IMR-90 (cell line): ENCODE results near the gene PPP1CB. TPM values are rescaled to one million over a fixed set of nuclear protein-coding genes. Genes with fewer than 3 reads are reported as not detected.

Source experiments
- ATAC-seq: fragments of 200-7000 bp; cut with Tn5 transposase; 2 replicates; pipeline ENCODE4 v1.9.1; 2020; ENCODE audit warnings: low read depth, mild to moderate bottlenecking, moderate library complexity
- BruUV-seq: library from RNA; stranded (reverse); fragments of 400-500 nt; replicated peaks from 2 replicates; lab custom pipeline; 2021; lab: Mats Ljungman, UMichigan
- CTCF ChIA-PET: fragments of 300-600 bp; formaldehyde crosslinking; extraction: SDS; loops from one replicate; lab custom pipeline; 2021; ENCODE audit warnings: antibody characterized with exemption; lab: Yijun Ruan, JAX
- POLR2A ChIA-PET: fragments of 300-600 bp; sonication (Branson Sonifier 250); formaldehyde crosslinking; loops from one replicate; lab custom pipeline; 2022; ENCODE audit warnings: antibody characterized with exemption; ENCODE audit not compliant: unreplicated experiment; lab: Charles Lee
- DNase-seq: peaks from one replicate; pipeline ENCODE4 v3.0.0; 2013
- H2AFZ ChIP-seq: replicated peaks from 2 replicates; pipeline ENCODE3; 2013; ENCODE audit warnings: low read length, mild to moderate bottlenecking; ENCODE audit not compliant: poor library complexity
- H2AK5ac ChIP-seq: 2 replicates; pipeline ENCODE4 v1.6.1; 2013; ENCODE audit warnings: low read depth, low read length, inconsistent platforms
- H2AK9ac ChIP-seq: replicated peaks from 2 replicates; pipeline ENCODE3; 2013; ENCODE audit warnings: mild to moderate bottlenecking, low read depth, low read length, moderate library complexity; ENCODE audit not compliant: poor library complexity
- H2BK120ac ChIP-seq: 2 replicates; pipeline ENCODE4 v1.6.1; 2013; ENCODE audit warnings: low read depth, low read length, inconsistent platforms
- H2BK15ac ChIP-seq: 3 replicates; pipeline ENCODE4 v1.6.1; 2013; ENCODE audit warnings: low read depth, low read length, inconsistent platforms
- H2BK20ac ChIP-seq: 2 replicates; pipeline ENCODE4 v1.6.1; 2013; ENCODE audit warnings: low read depth, mild to moderate bottlenecking, inconsistent platforms, low read length, moderate library complexity
- H2BK5ac ChIP-seq: 2 replicates; pipeline ENCODE4 v1.6.1; 2013; ENCODE audit warnings: mild to moderate bottlenecking, low read depth, low read length, inconsistent platforms; ENCODE audit not compliant: poor library complexity, severe bottlenecking
- H3K14ac ChIP-seq: replicated peaks from 2 replicates; pipeline ENCODE4 v1.6.1; 2013; ENCODE audit warnings: low read depth, low read length, inconsistent platforms
- H3K18ac ChIP-seq: 2 replicates; pipeline ENCODE4 v1.6.1; 2013; ENCODE audit warnings: low read depth, low read length, control low read depth
- H3K23ac ChIP-seq: 2 replicates; pipeline ENCODE4 v1.6.1; 2013; ENCODE audit warnings: low read depth, low read length, inconsistent platforms
- H3K27ac ChIP-seq: 2 replicates; pipeline ENCODE4 v1.5.1; 2013; ENCODE audit warnings: mild to moderate bottlenecking, control low read depth, low read length; ENCODE audit not compliant: insufficient read depth
- H3K27me3 ChIP-seq: 2 replicates; pipeline ENCODE4 v1.6.1; 2013; ENCODE audit warnings: low read length; ENCODE audit not compliant: control insufficient read depth, insufficient read depth
- H3K36me3 ChIP-seq: 2 replicates; pipeline ENCODE4 v1.6.1; 2013; ENCODE audit warnings: low read length, mixed read lengths; ENCODE audit not compliant: control insufficient read depth, insufficient read depth
- H3K4ac ChIP-seq: 2 replicates; pipeline ENCODE4 v1.6.1; 2013; ENCODE audit warnings: low read depth, low read length, inconsistent platforms
- H3K4me1 ChIP-seq: 2 replicates; pipeline ENCODE4 v1.6.1; 2013; ENCODE audit warnings: low read length, mixed read lengths; ENCODE audit not compliant: control insufficient read depth, insufficient read depth
- H3K4me2 ChIP-seq: 2 replicates; pipeline ENCODE4 v1.6.1; 2013; ENCODE audit warnings: low read depth, mild to moderate bottlenecking, control low read depth, low read length, moderate library complexity
- H3K4me3 ChIP-seq: 2 replicates; pipeline ENCODE4 v1.5.1; 2013; ENCODE audit warnings: low read depth, mild to moderate bottlenecking, control low read depth, low read length, moderate library complexity; ENCODE audit not compliant: insufficient read depth
- H3K56ac ChIP-seq: 2 replicates; pipeline ENCODE4 v1.6.1; 2013; ENCODE audit warnings: low read length, inconsistent platforms; ENCODE audit not compliant: insufficient read depth; ENCODE audit errors: extremely low read depth
- H3K79me1 ChIP-seq, 2 experiments: 2 replicates each; pipeline ENCODE4 v1.6.1; 2013; ENCODE audit warnings: low read length in 2 of 2, inconsistent platforms in 1 of 2, low read depth in 1 of 2
- H3K9ac ChIP-seq: 2 replicates; pipeline ENCODE4 v1.6.1; 2013; ENCODE audit warnings: low read depth, low read length, control low read depth
- H3K9me1 ChIP-seq: 2 replicates; pipeline ENCODE4 v1.6.1; 2013; ENCODE audit warnings: low read length, inconsistent platforms; ENCODE audit not compliant: insufficient read depth
- H3K9me3 ChIP-seq: 2 replicates; pipeline ENCODE4 v1.6.1; 2013; ENCODE audit warnings: low read length; ENCODE audit not compliant: control insufficient read depth, insufficient read depth
- H4K20me1 ChIP-seq: 2 replicates; pipeline ENCODE4 v1.6.1; 2013; ENCODE audit warnings: low read length, inconsistent platforms; ENCODE audit not compliant: insufficient read depth
- H4K5ac ChIP-seq: 2 replicates; pipeline ENCODE4 v1.6.1; 2013; ENCODE audit warnings: mild to moderate bottlenecking, low read depth, low read length, control low read depth
- H4K8ac ChIP-seq, 2 experiments: 2 replicates each; pipeline ENCODE4 v1.6.1; 2013; ENCODE audit warnings: low read depth in 2 of 2, low read length in 2 of 2, control low read depth in 1 of 2, inconsistent platforms in 1 of 2
- H4K91ac ChIP-seq: 2 replicates; pipeline ENCODE4 v1.6.1; 2013; ENCODE audit warnings: low read depth, low read length, inconsistent platforms; ENCODE audit not compliant: insufficient read depth
- BHLHE40 ChIP-seq: fragments of 150-350 bp; IDR thresholded peaks from 2 replicates; pipeline ENCODE4 v1.6.1; 2016; ENCODE audit warnings: mild to moderate bottlenecking, low read depth, low read length
- CEBPB ChIP-seq: IDR thresholded peaks from 2 replicates; pipeline ENCODE4 v1.6.1; 2012; ENCODE audit warnings: low read depth, low read length, improper control_type of control experiment
- ELK1 ChIP-seq: fragments of 150-350 bp; IDR thresholded peaks from 2 replicates; pipeline ENCODE4 v1.6.1; 2016; ENCODE audit warnings: low read depth, mild to moderate bottlenecking, low read length, moderate library complexity, borderline replicate concordance
- MXI1 ChIP-seq: IDR thresholded peaks from 2 replicates; pipeline ENCODE4 v1.6.1; 2012; ENCODE audit warnings: low read depth, mild to moderate bottlenecking, low read length, moderate library complexity, borderline replicate concordance
- NFE2L2 ChIP-seq: fragments of 150-350 bp; IDR thresholded peaks from 2 replicates; pipeline ENCODE4 v1.6.1; 2016; ENCODE audit warnings: low read depth, mild to moderate bottlenecking, low read length
- POLR2A ChIP-seq: IDR thresholded peaks from 2 replicates; pipeline ENCODE4 v1.6.1; 2012; ENCODE audit warnings: mild to moderate bottlenecking, low read depth, low read length
- RFX5 ChIP-seq: IDR thresholded peaks from 2 replicates; pipeline ENCODE4 v1.8.0; 2012; ENCODE audit warnings: low read depth, mild to moderate bottlenecking, low read length, moderate library complexity
- SMC3 ChIP-seq: fragments of 150-350 bp; IDR thresholded peaks from 2 replicates; pipeline ENCODE4 v1.6.1; 2016; ENCODE audit warnings: low read depth, mild to moderate bottlenecking, antibody characterized with exemption, low read length, moderate library complexity
- WGBS, 2 experiments: methylation state at CpG; one replicate each; pipeline versions ENCODE4 v1.1.5 to v1.1.7; 2013; ENCODE audit warnings: missing lambda C conversion rate in 2 of 2; ENCODE audit not compliant: insufficient read length in 1 of 2; ENCODE audit errors: extremely low coverage in 2 of 2; 5-methylcytosine and 5-hydroxymethylcytosine counted together
- dilution Hi-C: fragments of 300-500 bp; cut with HindIII; formaldehyde crosslinking; loops from one replicate; pipeline ENCODE4 v1.14.3; 2018; ENCODE audit warnings: low sequenced_read_pairs; ENCODE audit not compliant: unreplicated experiment
- in situ Hi-C: fragments of 300-500 bp; cut with MboI; formaldehyde crosslinking; loops from 3 replicates; pipeline ENCODE4 v1.14.3; 2019; ENCODE audit warnings: low sequenced_read_pairs, inconsistent platforms, mixed read lengths
- intact Hi-C: fragments of 100-400 bp; cut with micrococcal nuclease; formaldehyde crosslinking; loops from 2 replicates; pipeline ENCODE4 v1.10.0; 2022
- polyA plus RNA-seq, 3 experiments: library from polyadenylated mRNA; depleted of rRNA; stranded (reverse); fragments of >200 nt; gene quantifications; 2 replicates each; pipeline ENCODE4 v1.2.3, GENCODE V29; 2012; ENCODE audit warnings: low replicate concordance in 1 of 3
- total RNA-seq: library from RNA; depleted of rRNA; stranded (reverse); fragments of >200 nt; gene quantifications from 2 replicates; pipeline ENCODE4 v1.2.3, GENCODE V29; 2012; rRNA removed

Gene PPP1CB
- total and polyA plus RNA-seq, 2 of the 4 experiments (the other 2 are of a cell fraction) = 37.7 to 111 TPM

DNA sequence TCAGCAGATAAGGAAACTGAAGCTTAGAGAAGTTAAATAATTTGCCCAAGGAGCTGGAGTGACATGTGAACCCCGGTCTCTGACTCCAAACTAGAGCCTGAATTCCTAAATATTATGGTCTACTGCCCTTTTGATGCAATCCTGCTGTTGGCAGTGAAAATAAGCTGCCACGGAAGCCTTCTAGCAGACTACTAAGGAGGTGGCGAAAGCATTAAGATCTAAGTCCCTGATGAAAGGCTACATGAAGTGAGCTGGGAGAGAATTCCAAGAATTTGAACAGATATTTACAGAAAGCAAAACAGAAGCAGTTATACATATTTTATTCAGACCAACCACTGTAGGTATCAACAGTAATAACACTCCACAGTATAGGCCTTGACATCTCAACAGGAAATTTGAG, 90.4 kb downstream of the PPP1CB start:
- dilution Hi-C loops = no loop called here
- no peak overlapping the region for H2AK9ac ChIP-seq
- no peaks in the 10 kb centered on the region for H3K27me3 ChIP-seq
- H3K36me3 ChIP-seq = peaks cover 2% of the 10 kb centered on the region; the same call in 1 of the 2 replicates
- H3K18ac ChIP-seq = no peak overlapping the region
- H2BK5ac ChIP-seq = no peak overlapping the region
- DNase-seq (no peak), ATAC-seq (peak; percentile 63)
- no peak overlapping the region for H3K4me2 ChIP-seq
- H3K56ac ChIP-seq = no peak overlapping the region
- no peak overlapping the region for H2BK20ac ChIP-seq
- no peaks in the 10 kb centered on the region for H3K4me1 ChIP-seq
- no peak overlapping the region for H2AK5ac ChIP-seq
- H4K5ac ChIP-seq = no peak overlapping the region
- H3K23ac ChIP-seq = no peak overlapping the region
- POLR2A ChIA-PET = no interaction called here
- no peak overlapping the region for H2BK120ac ChIP-seq
- H3K4me3 ChIP-seq = no peak overlapping the region
- H3K4ac ChIP-seq = no peak overlapping the region
- no peak overlapping the region for H4K91ac ChIP-seq
- no CpG with 5 or more reads among the region's 3 CpGs for WGBS, 2 experiments
- no peaks in the 10 kb centered on the region for H4K20me1 ChIP-seq
- no peak for TF ChIP-seq RFX5
- TF ChIP-seq ELK1 = no peak
- TF ChIP-seq BHLHE40 = no peak
- no peak for TF ChIP-seq SMC3
- no peak for TF ChIP-seq MXI1
- no peak for TF ChIP-seq POLR2A
- no peak for TF ChIP-seq NFE2L2
- TF ChIP-seq CEBPB = no peak
- intact Hi-C loops = no loop called here
- no peaks in the 10 kb centered on the region for H3K79me1 ChIP-seq
- no peak overlapping the region for H3K27ac ChIP-seq
- no TSS peak for BruUV-seq
- CTCF ChIA-PET = interaction anchor here (0.6 kb wide), 1 partner anchor 219 kb away, joined by 4 read pairs; no protein-coding TSS in a partner anchor
- H2BK15ac ChIP-seq = no peak overlapping the region
- H4K8ac ChIP-seq = no peak overlapping the region
- H3K9ac ChIP-seq = no peak overlapping the region
- in situ Hi-C loops = no loop called here
- no peaks in the 10 kb centered on the region for H3K9me3 ChIP-seq
- H3K14ac ChIP-seq = 0 out of 2 replicates have a peak overlapping the region, but pooled peaks have one; percentile 41
- H3K9me1 ChIP-seq = peaks cover 5% of the 10 kb centered on the region; the same call in 1 of the 2 replicates
- no peak overlapping the region for H2AFZ ChIP-seq

Other genes starting within 250 kb of the PPP1CB start
- gene SPDYA, start 59.0 kb downstream of the PPP1CB start, total RNA-seq = not detected in 2 replicates
- gene SPDYA, start 59.0 kb downstream of the PPP1CB start, polyA plus RNA-seq (2012; rRNA removed) = not detected in 2 replicates
- 5.7 and 11.1 TPM in 2 replicates for gene TRMT61B, start 118.5 kb downstream of the PPP1CB start, total RNA-seq
- gene TRMT61B, start 118.5 kb downstream of the PPP1CB start, polyA plus RNA-seq (2012; rRNA removed) = 4.9 and 6.6 TPM in 2 replicates
- gene WDR43, start 142.8 kb downstream of the PPP1CB start, total RNA-seq = 220 and 300 TPM in 2 replicates
- 37.7 and 40.3 TPM in 2 replicates for gene WDR43, start 142.8 kb downstream of the PPP1CB start, polyA plus RNA-seq (2012; rRNA removed)
- gene TOGARAM2, start 229.5 kb downstream of the PPP1CB start, total RNA-seq = under 0.01 and 0.28 TPM in 2 replicates
- gene TOGARAM2, start 229.5 kb downstream of the PPP1CB start, polyA plus RNA-seq (2012; rRNA removed) = 0.32 and 0.38 TPM in 2 replicates